SK-N-MC (cell line): ENCODE results near the gene PRDX4.
"Not testable (repeated sequence)": the region's sequence is repeated elsewhere in the genome, so short reads cannot be mapped to it uniquely, and the experiment has no call there.

ENCODE experiments used
- DNase-seq: peaks from one replicate; pipeline ENCODE4 v3.0.0-alpha.2; 2011; ENCODE audit warnings: low read depth, low spot score
- H3K27ac ChIP-seq: fragments of 200-600 bp; sonication (generic); 2 replicates; pipeline ENCODE4 v1.5.1; 2016; ENCODE audit warnings: mixed run types
- H3K36me3 ChIP-seq: fragments of 200-600 bp; sonication (generic); 2 replicates; pipeline ENCODE4 v1.6.1; 2017; ENCODE audit warnings: antibody characterized with exemption, low read length, mixed read lengths; ENCODE audit not compliant: insufficient read depth
- H3K4me3 ChIP-seq: fragments of 200-600 bp; sonication (generic); 2 replicates; pipeline ENCODE4 v1.5.1; 2016
- H3K9ac ChIP-seq: fragments of 200-600 bp; sonication (generic); 2 replicates; pipeline ENCODE4 v1.8.0; 2017; ENCODE audit warnings: mixed run types, mixed read lengths; ENCODE audit not compliant: insufficient read length
- H3K9me3 ChIP-seq: fragments of 200-600 bp; sonication (generic); 2 replicates; pipeline ENCODE4 v1.6.1; 2017; ENCODE audit warnings: low read depth, mild to moderate bottlenecking, antibody characterized with exemption, low read length, moderate library complexity, mixed read lengths
- EZH2 ChIP-seq: fragments of 200-600 bp; sonication (generic); IDR thresholded peaks from one replicate; pipeline ENCODE4 v1.6.1; 2017; ENCODE audit warnings: antibody characterized with exemption
- FOXP2 ChIP-seq: optimal IDR thresholded peaks from 2 replicates; pipeline ENCODE3; 2011; ENCODE audit warnings: mild to moderate bottlenecking, moderate library complexity; ENCODE audit not compliant: insufficient read depth; ENCODE audit errors: extremely low read length, control extremely low read depth
- POLR2AphosphoS5 ChIP-seq: IDR thresholded peaks from 2 replicates; pipeline ENCODE4 v1.6.1; 2012; ENCODE audit warnings: mild to moderate bottlenecking, low read depth, low read length, borderline replicate concordance

PRDX4 gene

GRCh38 chrX:23662853-23663252 lies 4.4 kb upstream of the PRDX4 start:
- Histone ChIP-seq H3K4me3 (no peak overlapping the region), H3K9ac (no peak overlapping the region), H3K36me3 (no peaks in the 10 kb centered on the region), H3K27ac (no peak overlapping the region), H3K9me3 (no peaks in the 10 kb centered on the region)
- DNase-seq: no peak
- no peak for TF ChIP-seq POLR2AphosphoS5
- no peak for TF ChIP-seq EZH2
- no peak for TF ChIP-seq FOXP2

- Histone ChIP-seq H3K27ac (no peak overlapping the region), H3K9ac (no peak overlapping the region), H3K36me3 (no peaks in the 10 kb centered on the region), H3K9me3 (no peaks in the 10 kb centered on the region), H3K4me3 (no peak overlapping the region)
- TF ChIP-seq POLR2AphosphoS5: no peak
- no peak for TF ChIP-seq FOXP2
- TF ChIP-seq EZH2: no peak
- DNase-seq: no peak
Measured at GRCh38 chrX:23664496-23664895, 2.8 kb upstream of the PRDX4 start.

- H3K4me3 ChIP-seq: no peak overlapping the region
- peak overlapping the region; percentile 60; the same call in 1 of the 2 replicates for H3K27ac ChIP-seq
- H3K9me3 ChIP-seq: no peaks in the 10 kb centered on the region
- H3K36me3 ChIP-seq: peaks cover 8% of the 10 kb centered on the region
- no peak for DNase-seq
- TF ChIP-seq POLR2AphosphoS5: no peak
- no peak for TF ChIP-seq FOXP2
- no peak for TF ChIP-seq EZH2
- H3K9ac ChIP-seq: peak overlapping the region; percentile 72
Measured at GRCh38 chrX:23666282-23666681, 1.0 kb upstream of the PRDX4 start.

GRCh38 chrX:23668335-23668734 lies 1.0 kb downstream of the PRDX4 start:
- H3K9me3 ChIP-seq: no peaks in the 10 kb centered on the region
- peaks cover 22% of the 10 kb centered on the region for H3K36me3 ChIP-seq
- H3K4me3 ChIP-seq: peak overlapping the region; percentile 86
- H3K9ac ChIP-seq: peak overlapping the region; percentile 90
- DNase-seq: no peak
- H3K27ac ChIP-seq: no peak overlapping the region
- TF ChIP-seq FOXP2: no peak

- Histone ChIP-seq H3K9ac (no peak overlapping the region), H3K4me3 (no peak overlapping the region)
Measured at GRCh38 chrX:23670528-23670927, 3.2 kb downstream of the PRDX4 start.

GRCh38 chrX:23673108-23673507 lies 5.8 kb downstream of the PRDX4 start:
- TF ChIP-seq FOXP2 (no peak), POLR2AphosphoS5 (no peak), EZH2 (no peak)
- Histone ChIP-seq H3K36me3 (peaks cover 45% of the 10 kb centered on the region), H3K4me3 (no peak overlapping the region), H3K9ac (no peak overlapping the region), H3K9me3 (no peaks in the 10 kb centered on the region), H3K27ac (no peak overlapping the region)
- no peak for DNase-seq

More at GRCh38 chrX:23670528-23670927, 3.2 kb downstream of the PRDX4 start:
- no peak for DNase-seq
- TF ChIP-seq EZH2: no peak
- no peak for TF ChIP-seq POLR2AphosphoS5
- TF ChIP-seq FOXP2: no peak
- Histone ChIP-seq H3K36me3 (peaks cover 33% of the 10 kb centered on the region), H3K27ac (no peak overlapping the region), H3K9me3 (no peaks in the 10 kb centered on the region)

- H3K9ac ChIP-seq, H3K9me3 ChIP-seq, H3K27ac ChIP-seq, DNase-seq, H3K4me3 ChIP-seq: not testable (repeated sequence)
- H3K36me3 ChIP-seq: peaks cover 35% of the 10 kb centered on the region
Measured at GRCh38 chrX:23676486-23676885, 9.2 kb downstream of the PRDX4 start.

- H3K9ac ChIP-seq: no peak overlapping the region
- TF ChIP-seq EZH2 (no peak), POLR2AphosphoS5 (no peak), FOXP2 (no peak)
- H3K36me3 ChIP-seq: no peaks in the 10 kb centered on the region
- no peaks in the 10 kb centered on the region for H3K9me3 ChIP-seq
- no peak for DNase-seq
- H3K27ac ChIP-seq: no peak overlapping the region
- no peak overlapping the region for H3K4me3 ChIP-seq
Measured at GRCh38 chrX:23692166-23692565, 24.9 kb downstream of the PRDX4 start.

- TF ChIP-seq EZH2 (no peak), POLR2AphosphoS5 (no peak), FOXP2 (no peak)
- Histone ChIP-seq H3K27ac (no peak overlapping the region), H3K9me3 (no peaks in the 10 kb centered on the region), H3K9ac (no peak overlapping the region), H3K4me3 (no peak overlapping the region), H3K36me3 (no peaks in the 10 kb centered on the region)
- DNase-seq: no peak
Measured at GRCh38 chrX:23694606-23695005, 27.3 kb downstream of the PRDX4 start.
